NCI-H1092 (cell line): Measurements from ENCODE around the gene CARNS1.

ENCODE experiments used
- DNase-seq: peaks from one replicate; lab custom pipeline; 2025; lab: John Stamatoyannopoulos, UW

Gene CARNS1

GRCh38 chr11:67441098-67441563, 25.7 kb downstream of the CARNS1 start:
- DNase-seq = no peak

GRCh38 chr11:67441731-67442351, 26.4 kb downstream of the CARNS1 start:
- no peak for DNase-seq

- DNase-seq = no peak
These were observed 27.3 kb downstream of the CARNS1 start for GRCh38 chr11:67442504-67443404.

- DNase-seq = no peak
These were observed 30.0 kb downstream of the CARNS1 start for GRCh38 chr11:67445515-67445914.

- no peak for DNase-seq
These were observed 32.7 kb downstream of the CARNS1 start for GRCh38 chr11:67448220-67448609.

- DNase-seq = no peak
These were observed 33.8 kb downstream of the CARNS1 start for GRCh38 chr11:67449116-67449844.

- DNase-seq = no peak
These were observed 35.5 kb downstream of the CARNS1 start for GRCh38 chr11:67450796-67451657.

- no peak for DNase-seq
These were observed 36.1 kb downstream of the CARNS1 start for GRCh38 chr11:67451658-67451976.

- DNase-seq = peak; percentile 19
These were observed 36.9 kb downstream of the CARNS1 start, which contains the start of gene GPR152 for GRCh38 chr11:67452141-67452952. GPR152 (minus strand) TSS chr11:67452729; CDS start chr11:67452724, 5 bp downstream.

- DNase-seq = no peak
These were observed 38.6 kb downstream of the CARNS1 start for GRCh38 chr11:67453816-67454732.

GRCh38 chr11:67455054-67455453, 39.6 kb downstream of the CARNS1 start, which contains the start of gene CABP4:
CABP4 (plus strand) TSS chr11:67455354; CDS start chr11:67455424, 70 bp downstream.
- DNase-seq = no peak

- no peak for DNase-seq
These were observed 40.7 kb downstream of the CARNS1 start for GRCh38 chr11:67456068-67456705.

- DNase-seq = no peak
These were observed 42.0 kb downstream of the CARNS1 start for GRCh38 chr11:67457453-67457852.

GRCh38 chr11:67458266-67458665, 42.8 kb downstream of the CARNS1 start:
- DNase-seq = no peak

GRCh38 chr11:67463186-67463585, 47.7 kb downstream of the CARNS1 start:
- no peak for DNase-seq

- DNase-seq = no peak
These were observed 48.4 kb downstream of the CARNS1 start for GRCh38 chr11:67463680-67464410.

- peak; percentile 84 for DNase-seq
These were observed 49.1 kb downstream of the CARNS1 start for GRCh38 chr11:67464411-67465188.

GRCh38 chr11:67465189-67465510, 49.7 kb downstream of the CARNS1 start:
- no peak for DNase-seq
